ENCODE results near the gene TSGA10IP.

Gene TSGA10IP

GRCh38 chr11:66008095-66008467, 62.8 kb downstream of the TSGA10IP start:
- DNase-seq (ENCODE audit: low read depth in 2 of 2) = no peak

- DNase-seq (ENCODE audit: low read depth in 2 of 2) = no peak
Measured at GRCh38 chr11:66008468-66009101, 63.3 kb downstream of the TSGA10IP start.
